ENCODE measurements around the gene INPP5A. TPM values are rescaled to one million over a fixed set of nuclear protein-coding genes. Genes with fewer than 3 reads are reported as not detected.

INPP5A gene
- total RNA-seq, 1 experiment from 2014 or later: 16.6 TPM

DNA sequence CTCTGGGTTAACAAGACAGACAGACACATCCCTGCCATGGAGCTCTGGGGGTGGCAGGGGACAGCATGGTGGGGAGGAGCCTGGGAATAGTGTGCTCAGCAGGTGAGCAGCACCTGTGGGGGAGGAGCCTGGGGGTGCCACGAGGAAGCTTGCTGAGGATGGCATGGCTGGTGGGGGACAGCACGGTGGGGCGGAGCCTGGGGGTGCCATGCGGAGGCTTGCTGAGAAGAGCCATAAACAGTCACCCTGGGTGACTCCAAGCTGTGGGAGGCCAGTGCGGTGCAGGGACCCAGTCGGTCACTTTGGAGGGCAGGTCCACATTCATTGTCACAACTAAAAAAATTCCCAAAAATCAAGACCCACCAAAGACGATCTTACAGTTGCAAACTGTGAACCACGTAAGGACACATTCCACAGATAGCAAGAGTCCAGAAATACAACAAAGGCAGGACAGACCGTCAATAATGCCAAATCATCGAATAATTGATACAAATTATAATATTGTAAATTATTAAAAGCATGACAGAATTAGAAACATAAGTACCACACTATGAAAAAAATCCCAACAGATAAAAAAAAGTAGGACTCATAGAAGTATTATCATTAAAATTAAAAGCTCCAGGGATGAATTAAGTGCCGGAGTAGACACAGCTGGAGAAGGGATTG, 223.9 kb downstream of the INPP5A start:
- Mint-ChIP-seq H3K4me3 (ENCODE audit: low read depth, unreplicated experiment) (no peak overlapping the region), H3K36me3 (ENCODE audit: insufficient read depth, unreplicated experiment) (peaks cover 2% of the 10 kb centered on the region)

DNA sequence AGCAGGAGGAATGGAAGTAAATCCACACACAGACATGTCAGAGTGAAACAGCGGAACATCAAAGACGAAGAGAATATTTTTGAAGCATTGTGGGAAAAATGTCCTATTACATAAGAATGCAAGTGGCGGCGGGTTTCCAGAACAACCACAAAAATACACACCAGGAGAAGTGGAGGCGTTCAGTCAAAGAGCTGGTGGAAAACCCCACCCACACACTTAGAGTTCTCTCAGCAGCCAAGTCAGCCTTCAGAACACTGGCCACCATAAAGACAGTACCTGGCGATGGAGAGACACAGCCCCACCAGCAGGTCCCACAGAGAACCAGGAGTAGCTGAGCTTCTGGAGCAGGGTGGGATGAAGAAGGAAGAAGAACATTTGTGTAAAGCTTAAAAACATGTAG, 224.7 kb downstream of the INPP5A start:
- Mint-ChIP-seq H3K9me3 (ENCODE audit: low read depth, unreplicated experiment) (no peaks in the 10 kb centered on the region), H3K27ac (ENCODE audit: unreplicated experiment) (no peak overlapping the region), H3K27me3 (ENCODE audit: unreplicated experiment) (no peaks in the 10 kb centered on the region), H3K4me1 (ENCODE audit: low read depth, unreplicated experiment) (no peaks in the 10 kb centered on the region), H3K36me3 (ENCODE audit: insufficient read depth, unreplicated experiment) (peaks cover 4% of the 10 kb centered on the region), H3K4me3 (ENCODE audit: low read depth, unreplicated experiment) (no peak overlapping the region)
- BruUV-seq (replicated peaks): no TSS peak
- no peak for DNase-seq
- intact Hi-C loops (cut with micrococcal nuclease; ENCODE audit: unreplicated experiment): no loop called here
- TF ChIP-seq, protein P1, sequence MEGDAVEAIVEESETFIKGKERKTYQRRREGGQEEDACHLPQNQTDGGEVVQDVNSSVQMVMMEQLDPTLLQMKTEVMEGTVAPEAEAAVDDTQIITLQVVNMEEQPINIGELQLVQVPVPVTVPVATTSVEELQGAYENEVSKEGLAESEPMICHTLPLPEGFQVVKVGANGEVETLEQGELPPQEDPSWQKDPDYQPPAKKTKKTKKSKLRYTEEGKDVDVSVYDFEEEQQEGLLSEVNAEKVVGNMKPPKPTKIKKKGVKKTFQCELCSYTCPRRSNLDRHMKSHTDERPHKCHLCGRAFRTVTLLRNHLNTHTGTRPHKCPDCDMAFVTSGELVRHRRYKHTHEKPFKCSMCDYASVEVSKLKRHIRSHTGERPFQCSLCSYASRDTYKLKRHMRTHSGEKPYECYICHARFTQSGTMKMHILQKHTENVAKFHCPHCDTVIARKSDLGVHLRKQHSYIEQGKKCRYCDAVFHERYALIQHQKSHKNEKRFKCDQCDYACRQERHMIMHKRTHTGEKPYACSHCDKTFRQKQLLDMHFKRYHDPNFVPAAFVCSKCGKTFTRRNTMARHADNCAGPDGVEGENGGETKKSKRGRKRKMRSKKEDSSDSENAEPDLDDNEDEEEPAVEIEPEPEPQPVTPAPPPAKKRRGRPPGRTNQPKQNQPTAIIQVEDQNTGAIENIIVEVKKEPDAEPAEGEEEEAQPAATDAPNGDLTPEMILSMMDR (IDR thresholded peaks at IDR 0.05; ENCODE audit: unreplicated experiment): no peak
- CTCF ChIA-PET: no interaction called here

More for the DNA sequence above, 223.9 kb downstream of the INPP5A start:
- CTCF ChIA-PET: no interaction called here
- TF ChIP-seq, protein P1 (IDR thresholded peaks at IDR 0.05; ENCODE audit: unreplicated experiment): no peak
- no peaks in the 10 kb centered on the region for H3K4me1 Mint-ChIP-seq (ENCODE audit: low read depth, unreplicated experiment)
- BruUV-seq (replicated peaks): no TSS peak
- H3K27ac Mint-ChIP-seq (ENCODE audit: unreplicated experiment): no peak overlapping the region
- DNase-seq: no peak
- no peaks in the 10 kb centered on the region for H3K27me3 Mint-ChIP-seq (ENCODE audit: unreplicated experiment)
- H3K9me3 Mint-ChIP-seq (ENCODE audit: low read depth, unreplicated experiment): no peaks in the 10 kb centered on the region
- intact Hi-C loops (cut with micrococcal nuclease; ENCODE audit: unreplicated experiment): no loop called here

GRCh38 chr10:132763545-132763944, 226.0 kb downstream of the INPP5A start:
- H3K27me3 Mint-ChIP-seq (ENCODE audit: unreplicated experiment): no peaks in the 10 kb centered on the region
- intact Hi-C loops (cut with micrococcal nuclease; ENCODE audit: unreplicated experiment): no loop called here
- H3K27ac Mint-ChIP-seq (ENCODE audit: unreplicated experiment): no peak overlapping the region
- TF ChIP-seq, protein P1 (IDR thresholded peaks at IDR 0.05; ENCODE audit: unreplicated experiment): no peak
- H3K4me1 Mint-ChIP-seq (ENCODE audit: low read depth, unreplicated experiment): no peaks in the 10 kb centered on the region
- H3K9me3 Mint-ChIP-seq (ENCODE audit: low read depth, unreplicated experiment): no peaks in the 10 kb centered on the region
- BruUV-seq (replicated peaks): no TSS peak
- DNase-seq: no peak
- CTCF ChIA-PET: no interaction called here
- H3K36me3 Mint-ChIP-seq (ENCODE audit: insufficient read depth, unreplicated experiment): peaks cover 4% of the 10 kb centered on the region
- no peak overlapping the region for H3K4me3 Mint-ChIP-seq (ENCODE audit: low read depth, unreplicated experiment)

GRCh38 chr10:132764108-132764507, 226.5 kb downstream of the INPP5A start:
- CTCF ChIA-PET: no interaction called here
- no TSS peak for BruUV-seq (replicated peaks)
- H3K4me3 Mint-ChIP-seq (ENCODE audit: low read depth, unreplicated experiment): no peak overlapping the region
- no peak overlapping the region for H3K27ac Mint-ChIP-seq (ENCODE audit: unreplicated experiment)
- no peaks in the 10 kb centered on the region for H3K9me3 Mint-ChIP-seq (ENCODE audit: low read depth, unreplicated experiment)
- no peaks in the 10 kb centered on the region for H3K27me3 Mint-ChIP-seq (ENCODE audit: unreplicated experiment)
- DNase-seq: no peak
- no peaks in the 10 kb centered on the region for H3K4me1 Mint-ChIP-seq (ENCODE audit: low read depth, unreplicated experiment)
- intact Hi-C loops (cut with micrococcal nuclease; ENCODE audit: unreplicated experiment): no loop called here
- TF ChIP-seq, protein P1 (IDR thresholded peaks at IDR 0.05; ENCODE audit: unreplicated experiment): no peak
- H3K36me3 Mint-ChIP-seq (ENCODE audit: insufficient read depth, unreplicated experiment): peaks cover 4% of the 10 kb centered on the region

Data from Calu3 (cell line).